T-helper 1 cell (primary cell): ENCODE data around the gene BANF1.

ENCODE experiments used
- DNase-seq, 5 donors: peaks; one replicate each; pipeline ENCODE4 v3.0.0-alpha.2; 2012 to 2020

The BANF1 gene

GRCh38 chr11:66042227-66042995, 40.1 kb downstream of the BANF1 start:
- no peak for DNase-seq

GRCh38 chr11:66042996-66043906, 40.9 kb downstream of the BANF1 start:
- no peak for DNase-seq

GRCh38 chr11:66044757-66045156, 42.5 kb downstream of the BANF1 start:
- no peak for DNase-seq

GRCh38 chr11:66045177-66045639, 42.9 kb downstream of the BANF1 start:
- DNase-seq, result peak; percentile 67 to 83 (median 79)

GRCh38 chr11:66046901-66047300, 44.6 kb downstream of the BANF1 start:
- no peak for DNase-seq

GRCh38 chr11:66047541-66048365, 45.5 kb downstream of the BANF1 start:
- DNase-seq, result no peak

GRCh38 chr11:66048547-66049323, 46.4 kb downstream of the BANF1 start, which contains the start of gene GAL3ST3:
Gene GAL3ST3 (minus strand): TSS chr11:66049161. CDS start chr11:66045415, 3,746 bp downstream.
- no peak for DNase-seq

GRCh38 chr11:66050581-66051231, 48.4 kb downstream of the BANF1 start:
- DNase-seq, result no peak

GRCh38 chr11:66051371-66051765, 49.1 kb downstream of the BANF1 start:
- DNase-seq, result no peak

GRCh38 chr11:66051766-66052663, 49.7 kb downstream of the BANF1 start, which contains the start of gene SF3B2:
Gene SF3B2 (plus strand): TSS chr11:66052364. CDS start chr11:66052385, 21 bp downstream.
- peak; percentile 92 to 100 (median 95) for DNase-seq

GRCh38 chr11:66052664-66052982, 50.3 kb downstream of the BANF1 start:
- no peak for DNase-seq
